Mesendoderm (in vitro differentiated cells): ENCODE data around the gene DYNC1LI1.

Experiments used
- DNase-seq: peaks from one replicate; pipeline ENCODE4 v3.0.0; 2013
- H2AK5ac ChIP-seq: 2 replicates; pipeline ENCODE4 v1.6.1; 2013; ENCODE audit warnings: low read length, inconsistent platforms
- H2BK120ac ChIP-seq: 2 replicates; pipeline ENCODE4 v1.6.1; 2013; ENCODE audit warnings: low read depth, mild to moderate bottlenecking, low read length, moderate library complexity, mixed read lengths
- H2BK15ac ChIP-seq: replicated peaks from 2 replicates; pipeline ENCODE4 v1.6.1; 2013; ENCODE audit warnings: low read depth, mild to moderate bottlenecking, moderate library complexity
- H2BK5ac ChIP-seq: 2 replicates; pipeline ENCODE4 v1.6.1; 2013; ENCODE audit warnings: low read length, inconsistent platforms
- H3K18ac ChIP-seq: 2 replicates; pipeline ENCODE4 v1.6.1; 2013; ENCODE audit warnings: mild to moderate bottlenecking, low read length, mixed read lengths
- H3K23ac ChIP-seq: one replicate; pipeline ENCODE4 v1.6.1; 2013; ENCODE audit warnings: low read length
- H3K27ac ChIP-seq: 2 replicates; pipeline ENCODE4 v1.5.1; 2013; ENCODE audit warnings: low read depth, mild to moderate bottlenecking, inconsistent platforms, low read length, moderate library complexity
- H3K27me3 ChIP-seq: 2 replicates; pipeline ENCODE4 v1.6.1; 2013; ENCODE audit warnings: low read length, control low read depth, mild to moderate bottlenecking, inconsistent platforms; ENCODE audit not compliant: insufficient read depth, poor library complexity
- H3K36me3 ChIP-seq: 2 replicates; pipeline ENCODE4 v1.6.1; 2013; ENCODE audit warnings: low read length, inconsistent platforms; ENCODE audit not compliant: control insufficient read depth, insufficient read depth
- H3K4ac ChIP-seq: one replicate; pipeline ENCODE4 v1.6.1; 2013; ENCODE audit warnings: low read depth, mild to moderate bottlenecking, low read length, moderate library complexity
- H3K4me1 ChIP-seq: 2 replicates; pipeline ENCODE4 v1.6.1; 2013; ENCODE audit warnings: low read depth, low read length, inconsistent platforms; ENCODE audit not compliant: control insufficient read depth
- H3K4me2 ChIP-seq: 2 replicates; pipeline ENCODE4 v1.6.1; 2013; ENCODE audit warnings: low read length
- H3K4me3 ChIP-seq: 2 replicates; pipeline ENCODE4 v1.5.1; 2013; ENCODE audit warnings: mild to moderate bottlenecking, low read length
- H3K56ac ChIP-seq: one replicate; pipeline ENCODE4 v1.6.1; 2013; ENCODE audit warnings: low read length
- H3K79me1 ChIP-seq: 2 replicates; pipeline ENCODE4 v1.6.1; 2013; ENCODE audit warnings: low read length, inconsistent platforms
- H3K79me2 ChIP-seq: 2 replicates; pipeline ENCODE4 v1.6.1; 2013; ENCODE audit warnings: mild to moderate bottlenecking, low read length; ENCODE audit not compliant: control insufficient read depth, insufficient read depth
- H3K9ac ChIP-seq: 2 replicates; pipeline ENCODE4 v1.6.1; 2013; ENCODE audit warnings: low read length, inconsistent platforms
- H4K5ac ChIP-seq: one replicate; pipeline ENCODE4 v1.6.1; 2013; ENCODE audit warnings: low read length
- H4K8ac ChIP-seq: one replicate; pipeline ENCODE4 v1.6.1; 2013; ENCODE audit warnings: low read depth, mild to moderate bottlenecking, control low read depth, low read length, moderate library complexity
- WGBS: extraction: QIAGEN DNeasy Blood & Tissue Kit; methylation state at CpG from one replicate; pipeline ENCODE4 v1.1.7; 2013; ENCODE audit warnings: low lambda C conversion rate, missing lambda C conversion rate; ENCODE audit not compliant: insufficient coverage; ENCODE audit errors: extremely low coverage; 5-methylcytosine and 5-hydroxymethylcytosine counted together
- small RNA-seq: library from polyadenylated mRNA; stranded (forward); fragments of <200 nt; extraction: miRNeasy Mini kit (QIAGEN cat#:217004); gene quantifications from one replicate; pipeline ENCODE3, GENCODE V24; 2013; ENCODE audit not compliant: insufficient read depth

DYNC1LI1 gene

GRCh38 chr3:32481791-32482631, 88.6 kb downstream of the DYNC1LI1 start:
- Histone ChIP-seq H3K4me2 (no peak overlapping the region), H3K4ac (no peak overlapping the region), H3K36me3 (no peaks in the 10 kb centered on the region)

GRCh38 chr3:32480604-32481003, 90.1 kb downstream of the DYNC1LI1 start:
- H2AK5ac ChIP-seq, result no peak overlapping the region
- no peaks in the 10 kb centered on the region for H3K27me3 ChIP-seq
- no peak overlapping the region for H4K5ac ChIP-seq
- H3K4me1 ChIP-seq, result no peaks in the 10 kb centered on the region
- no peak overlapping the region for H3K27ac ChIP-seq
- H3K18ac ChIP-seq, result no peak overlapping the region
- no CpG with 5 or more reads among the region's 1 CpG for WGBS
- no peak overlapping the region for H3K23ac ChIP-seq
- H2BK5ac ChIP-seq, result no peak overlapping the region
- no peak overlapping the region for H3K56ac ChIP-seq
- no peak overlapping the region for H3K4ac ChIP-seq
- DNase-seq, result no peak
- peaks cover 4% of the 10 kb centered on the region for H3K79me1 ChIP-seq
- H3K4me3 ChIP-seq, result no peak overlapping the region
- no peak overlapping the region for H3K4me2 ChIP-seq
- H3K36me3 ChIP-seq, result no peaks in the 10 kb centered on the region
- H3K9ac ChIP-seq, result no peak overlapping the region
- no peaks in the 10 kb centered on the region for H3K79me2 ChIP-seq
- no peak overlapping the region for H2BK15ac ChIP-seq
- H2BK120ac ChIP-seq, result no peak overlapping the region
- peak overlapping the region; percentile 39 for H4K8ac ChIP-seq

More at GRCh38 chr3:32481791-32482631, 88.6 kb downstream of the DYNC1LI1 start:
- Histone ChIP-seq H3K4me3 (no peak overlapping the region), H2BK15ac (no peak overlapping the region), H3K56ac (no peak overlapping the region), H3K79me1 (peaks cover 2% of the 10 kb centered on the region), H2AK5ac (no peak overlapping the region), H3K18ac (no peak overlapping the region), H3K27me3 (no peaks in the 10 kb centered on the region), H3K23ac (no peak overlapping the region), H4K8ac (no peak overlapping the region), H3K9ac (no peak overlapping the region), H3K4me1 (no peaks in the 10 kb centered on the region), H4K5ac (no peak overlapping the region), H2BK120ac (no peak overlapping the region), H3K79me2 (no peaks in the 10 kb centered on the region), H2BK5ac (no peak overlapping the region), H3K27ac (no peak overlapping the region)
- no CpG with 5 or more reads among the region's 3 CpGs for WGBS
- no peak for DNase-seq

Small RNA genes within 50 kb of the gene (small RNA-seq; reads per million reads assigned to genes)
- gene MIR548AY, result 2.7 reads per million, percentile 38 among the genes with 10 or more reads in this experiment
